GM21360 (cell line): Measurements from ENCODE around the gene SURF1.
"Not testable (repeated sequence)": the region's sequence is repeated elsewhere in the genome, so short reads cannot be mapped to it uniquely, and the experiment has no call there.

Experiments
- ATAC-seq: cut with Tn5 transposase; IDR thresholded peaks from one replicate; pipeline ENCODE4 v1.9.1; 2021; ENCODE audit warnings: mild to moderate bottlenecking, moderate library complexity; ENCODE audit not compliant: unreplicated experiment

Gene SURF1

GRCh38 chr9:133356391-133357091, at the start of gene SURF1, which contains the start of gene SURF2:
TSS of gene SURF1 (minus strand) at chr9:133356487. CDS start at chr9:133356453, 34 bp downstream.
TSS of gene SURF2 (plus strand) at chr9:133356550. CDS start at chr9:133356593, 43 bp downstream.
- ATAC-seq, result no peak

GRCh38 chr9:133405508-133406438, 49.5 kb upstream of the SURF1 start:
- ATAC-seq, result no peak

- no peak for ATAC-seq
Observed at GRCh38 chr9:133404454-133405002, 48.2 kb upstream of the SURF1 start.

GRCh38 chr9:133403766-133404453, 47.6 kb upstream of the SURF1 start:
- ATAC-seq, result no peak

- ATAC-seq, result no peak
Observed at GRCh38 chr9:133402689-133403088, 46.4 kb upstream of the SURF1 start.

GRCh38 chr9:133401588-133401987, 45.3 kb upstream of the SURF1 start:
- ATAC-seq, result no peak

- ATAC-seq, result no peak
Observed at GRCh38 chr9:133400292-133400691, 44.0 kb upstream of the SURF1 start.

GRCh38 chr9:133397895-133398294, 41.6 kb upstream of the SURF1 start:
- no peak for ATAC-seq

GRCh38 chr9:133397370-133397769, 41.1 kb upstream of the SURF1 start:
- ATAC-seq, result no peak

- no peak for ATAC-seq
Observed at GRCh38 chr9:133396952-133397351, 40.7 kb upstream of the SURF1 start.

GRCh38 chr9:133394687-133395271, 38.5 kb upstream of the SURF1 start:
- ATAC-seq, result no peak

GRCh38 chr9:133393399-133393798, 37.1 kb upstream of the SURF1 start:
- ATAC-seq, result no peak

GRCh38 chr9:133392308-133392707, 36.0 kb upstream of the SURF1 start:
- not testable (repeated sequence) for ATAC-seq

GRCh38 chr9:133391449-133391848, 35.2 kb upstream of the SURF1 start:
- not testable (repeated sequence) for ATAC-seq

- ATAC-seq, result no peak
Observed at GRCh38 chr9:133390713-133391112, 34.4 kb upstream of the SURF1 start.

GRCh38 chr9:133389562-133389961, 33.3 kb upstream of the SURF1 start:
- ATAC-seq, result no peak

GRCh38 chr9:133389025-133389557, 32.8 kb upstream of the SURF1 start:
- no peak for ATAC-seq

- no peak for ATAC-seq
Observed at GRCh38 chr9:133387680-133388079, 31.4 kb upstream of the SURF1 start.

GRCh38 chr9:133386338-133386737, 30.1 kb upstream of the SURF1 start:
- no peak for ATAC-seq

GRCh38 chr9:133385452-133385851, 29.2 kb upstream of the SURF1 start:
- no peak for ATAC-seq
